DMS53 treated with DMSO at 0.1 percent for 48 hours (cell line): ENCODE results near the gene SCNN1A.

Source experiments
- DNase-seq: peaks from one replicate; lab custom pipeline; 2025; ENCODE audit not compliant: unreplicated experiment; lab: John Stamatoyannopoulos, UW

Gene SCNN1A

GRCh38 chr12:6301721-6302120 is 73.6 kb downstream of the SCNN1A start:
- DNase-seq: no peak

GRCh38 chr12:6297170-6297569 is 78.2 kb downstream of the SCNN1A start:
- DNase-seq: no peak
